Gastrocnemius medialis (tissue), 4 donors: ENCODE measurements around the gene PPARG.

Source experiments
- POLR2A ChIP-seq, 2 donors: fragments of 450-650 bp; IDR thresholded peaks; one replicate each; pipeline ENCODE4 v1.6.1; 2017; ENCODE audit warnings: antibody characterized with exemption in 2 of 2, mild to moderate bottlenecking in 2 of 2, moderate library complexity in 2 of 2
- TF ChIP-seq, protein P1 (sequence below), 5 experiments: fragments of 450-650 bp in 3 of 5; fragments of 200-600 bp in 2 of 5; sonication (generic) in 2 of 5; IDR thresholded peaks in 4 of 5; conservative IDR thresholded peaks in 1 of 5; 1 replicate in 4 of 5; 2 replicates in 1 of 5; pipeline ENCODE4 v1.5.1; 2016 to 2019; ENCODE audit warnings: antibody characterized with exemption in 5 of 5, mild to moderate bottlenecking in 3 of 5, moderate library complexity in 3 of 5

DNA sequence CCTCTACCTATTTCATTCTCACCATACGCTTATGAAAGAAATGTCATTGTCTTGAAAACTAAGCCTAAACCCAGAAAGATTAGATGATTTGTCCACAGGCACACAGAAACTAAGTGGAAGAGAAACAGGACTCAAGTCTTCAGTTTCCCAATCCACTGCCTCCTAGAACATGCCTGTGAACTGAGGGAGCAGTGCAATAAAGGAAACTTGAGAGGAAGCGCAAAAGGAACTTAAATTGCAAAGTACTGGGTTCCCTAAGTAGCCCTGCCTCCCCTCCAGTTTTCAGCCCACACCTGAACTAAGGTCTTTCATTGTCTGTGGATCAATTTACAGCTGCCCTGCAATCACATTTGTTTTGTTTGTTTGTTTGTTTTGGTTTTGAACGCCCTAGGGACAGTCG lies 138.7 kb downstream of the PPARG start:
- TF ChIP-seq, protein P1, sequence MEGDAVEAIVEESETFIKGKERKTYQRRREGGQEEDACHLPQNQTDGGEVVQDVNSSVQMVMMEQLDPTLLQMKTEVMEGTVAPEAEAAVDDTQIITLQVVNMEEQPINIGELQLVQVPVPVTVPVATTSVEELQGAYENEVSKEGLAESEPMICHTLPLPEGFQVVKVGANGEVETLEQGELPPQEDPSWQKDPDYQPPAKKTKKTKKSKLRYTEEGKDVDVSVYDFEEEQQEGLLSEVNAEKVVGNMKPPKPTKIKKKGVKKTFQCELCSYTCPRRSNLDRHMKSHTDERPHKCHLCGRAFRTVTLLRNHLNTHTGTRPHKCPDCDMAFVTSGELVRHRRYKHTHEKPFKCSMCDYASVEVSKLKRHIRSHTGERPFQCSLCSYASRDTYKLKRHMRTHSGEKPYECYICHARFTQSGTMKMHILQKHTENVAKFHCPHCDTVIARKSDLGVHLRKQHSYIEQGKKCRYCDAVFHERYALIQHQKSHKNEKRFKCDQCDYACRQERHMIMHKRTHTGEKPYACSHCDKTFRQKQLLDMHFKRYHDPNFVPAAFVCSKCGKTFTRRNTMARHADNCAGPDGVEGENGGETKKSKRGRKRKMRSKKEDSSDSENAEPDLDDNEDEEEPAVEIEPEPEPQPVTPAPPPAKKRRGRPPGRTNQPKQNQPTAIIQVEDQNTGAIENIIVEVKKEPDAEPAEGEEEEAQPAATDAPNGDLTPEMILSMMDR (IDR thresholded peaks at IDR 0.05 in 4 of 5, conservative IDR thresholded peaks at IDR 0.05 in 1 of 5), result no peak
- TF ChIP-seq POLR2A (IDR thresholded peaks at IDR 0.05), result no peak
